ENCODE results near the gene OR2F1. TPM values are rescaled to one million over a fixed set of nuclear protein-coding genes. Genes with fewer than 3 reads are reported as not detected.

OR2F1 gene
- total and polyA plus RNA-seq, 10 of the 15 experiments (the other 5 are each of a cell fraction or from before 2014, with no cell fraction given), result not detected

DNA sequence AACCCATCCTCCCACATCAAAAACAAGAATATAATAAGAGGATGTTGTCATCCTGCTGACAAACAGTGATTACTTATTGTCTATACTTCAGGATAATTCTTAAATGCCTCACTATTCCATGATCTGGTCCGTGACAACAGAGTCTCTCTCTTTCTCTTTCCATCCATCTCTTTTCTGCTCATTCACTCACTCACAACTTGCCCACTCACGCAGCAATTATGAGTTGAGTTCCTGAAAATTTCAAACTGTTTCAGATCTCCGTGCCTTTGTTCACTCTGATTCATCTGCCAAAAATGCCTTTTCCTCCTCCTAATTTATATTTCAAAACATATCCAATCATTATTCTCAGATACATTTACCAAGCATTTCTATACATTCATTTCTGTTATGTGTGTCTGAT lies 46.9 kb downstream of the OR2F1 start (continued):
- TF ChIP-seq ATF2 (IDR thresholded peaks at IDR 0.05; ENCODE audit: low read length) (no peak), ZBTB4 (CRISPR knock-in tag; IDR thresholded peaks at IDR 0.05) (no peak), HDAC2 (IDR thresholded peaks at IDR 0.05) (no peak), STAT1 (conservative IDR thresholded peaks at IDR 0.05) (no peak), NFIC (IDR thresholded peaks at IDR 0.05; ENCODE audit: low read depth, low read length) (no peak)
- TF ChIP-seq, protein P1, sequence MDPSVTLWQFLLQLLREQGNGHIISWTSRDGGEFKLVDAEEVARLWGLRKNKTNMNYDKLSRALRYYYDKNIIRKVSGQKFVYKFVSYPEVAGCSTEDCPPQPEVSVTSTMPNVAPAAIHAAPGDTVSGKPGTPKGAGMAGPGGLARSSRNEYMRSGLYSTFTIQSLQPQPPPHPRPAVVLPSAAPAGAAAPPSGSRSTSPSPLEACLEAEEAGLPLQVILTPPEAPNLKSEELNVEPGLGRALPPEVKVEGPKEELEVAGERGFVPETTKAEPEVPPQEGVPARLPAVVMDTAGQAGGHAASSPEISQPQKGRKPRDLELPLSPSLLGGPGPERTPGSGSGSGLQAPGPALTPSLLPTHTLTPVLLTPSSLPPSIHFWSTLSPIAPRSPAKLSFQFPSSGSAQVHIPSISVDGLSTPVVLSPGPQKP (IDR thresholded peaks at IDR 0.05; ENCODE audit: low read depth, low read length), result no peak

DNA sequence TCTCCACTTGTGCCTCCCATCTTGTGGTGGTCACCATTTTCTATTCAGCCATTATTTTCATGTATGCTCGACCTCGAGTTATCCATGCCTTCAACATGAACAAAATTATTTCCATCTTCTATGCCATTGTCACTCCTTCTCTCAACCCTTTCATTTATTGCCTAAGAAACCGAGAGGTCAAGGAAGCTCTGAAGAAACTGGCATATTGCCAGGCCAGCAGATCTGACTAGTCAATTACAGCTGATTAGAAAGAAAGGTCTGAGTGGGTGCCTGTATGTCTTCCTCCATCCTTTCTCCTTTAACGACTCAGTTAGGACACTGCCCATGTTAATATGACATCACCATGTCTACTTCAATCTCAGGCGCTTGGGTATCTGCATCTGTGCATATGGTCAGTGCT lies 50.1 kb downstream of the OR2F1 start:
- H3K4me1 ChIP-seq (ENCODE audit: control insufficient read depth, insufficient read depth, low read length), result no peaks in the 10 kb centered on the region
- ATAC-seq, result no peak
- no TSS peak for BruUV-seq (replicated peaks)
- no peak overlapping the region for H3K27ac ChIP-seq (ENCODE audit: control insufficient read depth, insufficient read depth)
- no peak overlapping the region for H3K4me2 ChIP-seq (ENCODE audit: control insufficient read depth, insufficient read depth)
- no peaks in the 10 kb centered on the region for H4K20me1 ChIP-seq (ENCODE audit: control insufficient read depth, insufficient read depth)
- DNase-seq (ENCODE audit: low read depth, low spot score), result no peak
- in situ Hi-C loops (cut with MboI), result no loop called here
- intact Hi-C loops (cut with micrococcal nuclease; ENCODE audit: unreplicated experiment), result no loop called here
- POLR2A ChIA-PET, result no interaction called here
- no peak overlapping the region for H3K4me3 ChIP-seq
- FAIRE-seq, result no peak
- H2AFZ ChIP-seq (ENCODE audit: control insufficient read depth, low read depth, low read length), result no peak overlapping the region
- no peak overlapping the region for H3K9ac ChIP-seq (ENCODE audit: control insufficient read depth, insufficient read depth, low read length)
- no peaks in the 10 kb centered on the region; the same call in 1 of the 3 replicates for H3K9me3 ChIP-seq (replicated peaks; ENCODE audit: control insufficient read depth, insufficient read depth, low read length)
- under 1% methylated on average over 5 of the region's 5 CpGs for WGBS (ENCODE audit: insufficient coverage, insufficient replicate concordance, low lambda C conversion rate, missing lambda C conversion rate)
- no peaks in the 10 kb centered on the region for H3K27me3 ChIP-seq (replicated peaks in 1 of 2; ENCODE audit: control insufficient read depth in 2 of 2, insufficient read depth in 2 of 2, low read length in 1 of 2)
- RAD21 ChIA-PET (ENCODE audit: unreplicated experiment), result no interaction called here
- CTCF ChIA-PET, result no interaction called here
- no peaks in the 10 kb centered on the region for H3K79me2 ChIP-seq (ENCODE audit: control insufficient read depth, insufficient read depth, low read length)
- SMC1A ChIA-PET (ENCODE audit: uncharacterized antibody, unreplicated experiment), result no interaction called here
- no peaks in the 10 kb centered on the region for H3K36me3 ChIP-seq (ENCODE audit: control insufficient read depth in 2 of 2, insufficient read depth in 2 of 2, low read length in 1 of 2)
- TF ChIP-seq SMARCA5 (IDR thresholded peaks at IDR 0.05) (no peak), NR2F1 (conservative IDR thresholded peaks at IDR 0.05) (no peak), MLLT1 (IDR thresholded peaks at IDR 0.05) (no peak), ZNF274 (IDR thresholded peaks at IDR 0.05; ENCODE audit: insufficient read depth, insufficient read length) (no peak), CHD2 (IDR thresholded peaks at IDR 0.05; ENCODE audit: borderline replicate concordance, low read depth, low read length) (no peak), RELA (IDR thresholded peaks at IDR 0.05; ENCODE audit: borderline replicate concordance, partially characterized antibody) (no peak), BACH1 (IDR thresholded peaks at IDR 0.05; ENCODE audit: borderline replicate concordance) (no peak), KLF5 (IDR thresholded peaks at IDR 0.05; ENCODE audit: partially characterized antibody) (no peak), POU2F2 (IDR thresholded peaks at IDR 0.05; ENCODE audit: borderline replicate concordance, low read depth, low read length) (no peak), TBL1XR1 (IDR thresholded peaks at IDR 0.05; ENCODE audit: low read depth, low read length) (no peak)
